H7 (cell line): ENCODE results near the gene PODXL2. TPM values are rescaled to one million over a fixed set of nuclear protein-coding genes. Genes with fewer than 3 reads are reported as not detected.
A peak's percentile ranks its signal among the peaks of the same experiment; 100 is the strongest.

Source experiments
- DNase-seq: peaks from one replicate; pipeline ENCODE4 v3.0.0; 2012
- H3K27me3 ChIP-seq: 2 replicates; pipeline ENCODE4 v1.6.0; 2011; ENCODE audit warnings: mild to moderate bottlenecking, low read length; ENCODE audit not compliant: control insufficient read depth, insufficient read depth
- H3K36me3 ChIP-seq: replicated peaks from 2 replicates; pipeline ENCODE4 v1.5.1; 2011; ENCODE audit warnings: low read length; ENCODE audit not compliant: control insufficient read depth, insufficient read depth
- H3K4me3 ChIP-seq: 2 replicates; pipeline ENCODE4 v1.5.1; 2011; ENCODE audit warnings: low read depth, mild to moderate bottlenecking, control low read depth, low read length, moderate library complexity; ENCODE audit not compliant: insufficient read depth
- total RNA-seq: library from RNA; depleted of rRNA; stranded (reverse); fragments of >200 nt; shearing (Covaris generic); gene quantifications from 2 replicates; pipeline ENCODE4 v1.2.3, GENCODE V29; 2014; rRNA removed

PODXL2 gene, protein sequence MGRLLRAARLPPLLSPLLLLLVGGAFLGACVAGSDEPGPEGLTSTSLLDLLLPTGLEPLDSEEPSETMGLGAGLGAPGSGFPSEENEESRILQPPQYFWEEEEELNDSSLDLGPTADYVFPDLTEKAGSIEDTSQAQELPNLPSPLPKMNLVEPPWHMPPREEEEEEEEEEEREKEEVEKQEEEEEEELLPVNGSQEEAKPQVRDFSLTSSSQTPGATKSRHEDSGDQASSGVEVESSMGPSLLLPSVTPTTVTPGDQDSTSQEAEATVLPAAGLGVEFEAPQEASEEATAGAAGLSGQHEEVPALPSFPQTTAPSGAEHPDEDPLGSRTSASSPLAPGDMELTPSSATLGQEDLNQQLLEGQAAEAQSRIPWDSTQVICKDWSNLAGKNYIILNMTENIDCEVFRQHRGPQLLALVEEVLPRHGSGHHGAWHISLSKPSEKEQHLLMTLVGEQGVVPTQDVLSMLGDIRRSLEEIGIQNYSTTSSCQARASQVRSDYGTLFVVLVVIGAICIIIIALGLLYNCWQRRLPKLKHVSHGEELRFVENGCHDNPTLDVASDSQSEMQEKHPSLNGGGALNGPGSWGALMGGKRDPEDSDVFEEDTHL
- 38.7 and 44.2 TPM in 2 replicates for total RNA-seq

DNA sequence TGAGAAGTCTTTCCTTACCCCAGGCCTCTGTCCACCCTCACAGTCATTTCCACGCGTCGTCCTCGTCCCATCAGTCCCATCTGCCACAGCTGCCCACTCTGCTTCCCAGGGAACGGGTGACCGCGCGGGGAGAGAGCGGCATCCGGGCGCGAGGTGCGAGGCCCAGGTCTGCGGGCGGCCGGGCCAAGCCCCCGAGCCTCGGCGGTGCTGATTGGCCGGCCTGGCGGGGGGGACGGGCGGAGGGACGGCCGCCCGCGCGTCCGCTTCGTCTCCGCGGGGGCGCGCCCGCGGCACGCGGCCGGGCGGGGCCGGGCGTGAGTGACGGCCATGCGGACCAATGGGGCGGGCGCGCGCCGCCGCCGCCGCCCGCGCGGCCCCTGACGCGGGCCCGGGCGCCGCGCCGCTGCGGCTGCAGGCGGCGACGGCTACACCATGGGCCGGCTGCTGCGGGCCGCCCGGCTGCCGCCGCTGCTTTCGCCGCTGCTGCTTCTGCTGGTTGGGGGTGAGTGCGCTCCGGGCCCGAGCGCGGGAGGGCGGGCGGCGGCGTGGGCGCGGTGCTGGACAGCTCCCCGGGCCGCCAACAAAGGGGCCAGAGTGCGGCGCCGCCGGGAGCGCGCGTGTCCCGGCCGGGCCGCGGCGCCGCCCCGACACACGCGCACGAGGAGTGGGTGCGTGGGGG lies at the start of gene PODXL2:
Gene PODXL2 (plus strand): TSS at position 398 of the 679 bp plus-strand sequence. CDS start 35 bp downstream, at position 433.
- Histone ChIP-seq H3K27me3 (peaks cover 26% of the 10 kb centered on the region), H3K36me3 (no peaks in the 10 kb centered on the region), H3K4me3 (peak within 1 kb of the TSS; percentile 47)
- peak; percentile 99 for DNase-seq

DNA sequence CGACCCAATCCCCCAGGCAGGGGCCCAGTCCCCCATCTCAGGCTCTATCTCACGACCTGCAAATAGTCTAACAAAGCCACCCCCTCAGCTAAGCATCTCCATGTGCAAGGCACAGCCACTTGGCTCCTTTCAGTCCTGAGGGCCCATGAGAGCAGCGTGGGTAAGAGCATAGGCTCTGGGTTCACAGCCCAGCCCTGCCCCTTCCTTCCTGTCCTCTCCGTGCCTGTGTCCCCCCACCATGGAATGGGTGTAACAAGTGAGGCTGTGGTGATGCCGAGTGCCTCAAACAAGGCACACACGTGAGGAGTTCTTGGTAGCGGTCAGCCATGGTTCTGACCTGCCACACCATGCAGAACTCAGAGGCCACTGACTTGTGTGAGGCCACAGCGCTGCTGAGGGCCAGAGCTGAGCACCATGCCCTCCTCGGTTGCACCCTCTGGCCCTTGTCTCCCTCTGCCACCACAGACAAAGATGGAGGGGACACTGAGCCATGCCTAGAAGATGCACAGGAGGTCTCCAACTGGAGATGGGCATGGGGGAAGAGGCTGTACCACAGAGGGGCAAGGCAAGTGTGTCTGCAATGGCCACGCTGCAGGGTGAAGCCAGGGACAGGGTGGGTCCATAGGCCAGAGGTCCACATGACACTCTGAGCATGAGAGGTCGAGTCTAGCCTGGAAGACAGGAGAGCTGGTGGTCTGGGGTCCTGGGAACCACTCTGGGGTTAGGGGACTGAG lies 48.5 kb upstream of the PODXL2 start:
- Histone ChIP-seq H3K4me3 (no peak overlapping the region), H3K36me3 (no peaks in the 10 kb centered on the region; the same call in none of the 2 replicates), H3K27me3 (no peaks in the 10 kb centered on the region)
- no peak for DNase-seq

DNA sequence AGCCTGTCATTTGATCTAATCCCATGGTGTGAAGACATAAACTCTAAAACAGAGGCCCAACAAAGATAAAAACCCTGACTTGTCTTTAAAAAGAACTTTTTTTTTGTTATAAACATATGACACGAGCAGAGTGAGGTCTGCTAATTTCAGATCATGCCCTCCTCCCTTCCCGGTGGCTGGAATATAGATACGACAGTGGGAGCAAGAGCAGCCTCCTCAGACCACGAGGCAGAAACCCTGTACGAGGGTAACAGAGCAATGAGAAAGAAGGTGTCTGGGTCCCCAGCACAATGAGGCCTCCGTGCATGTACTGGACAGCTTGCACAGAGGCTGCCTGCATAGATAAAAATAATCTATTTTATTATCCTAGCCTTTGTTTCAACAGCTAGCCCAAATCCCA lies 44.3 kb upstream of the PODXL2 start:
- Histone ChIP-seq H3K4me3 (no peak overlapping the region), H3K27me3 (peaks cover 3% of the 10 kb centered on the region; the same call in 1 of the 2 replicates), H3K36me3 (no peaks in the 10 kb centered on the region; the same call in 1 of the 2 replicates)
- no peak for DNase-seq

DNA sequence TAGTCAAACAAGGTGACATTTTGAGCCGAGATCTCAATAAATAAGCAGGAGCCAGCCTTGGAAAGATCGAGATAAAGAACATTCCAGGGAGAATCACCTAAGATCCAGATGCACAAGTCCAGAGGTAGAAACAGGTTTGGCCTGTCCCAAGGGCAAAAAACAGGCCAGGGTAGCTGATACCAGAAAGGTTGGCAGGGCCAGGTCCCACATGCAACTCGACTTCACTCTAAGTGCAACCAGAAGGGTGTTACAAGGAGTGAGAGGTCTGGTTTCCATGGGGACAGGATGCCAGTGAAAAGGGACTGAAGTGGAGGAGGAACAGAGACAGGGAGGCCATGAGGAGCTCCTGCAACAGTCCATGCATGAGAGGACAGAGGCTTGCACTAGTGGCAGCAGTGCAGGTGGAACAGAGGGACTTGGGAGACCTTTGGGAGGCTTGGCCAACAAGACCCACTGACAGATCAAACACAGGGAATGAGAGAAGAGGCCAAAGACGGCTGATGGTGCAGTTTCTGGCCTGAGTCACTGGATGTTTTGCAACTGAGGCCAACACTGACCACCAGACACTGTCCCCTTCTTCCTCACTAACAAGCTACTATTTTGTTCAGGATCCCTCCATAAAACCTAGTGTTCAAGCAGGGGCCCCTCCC lies 43.7 kb upstream of the PODXL2 start:
- no peak for DNase-seq
- H3K27me3 ChIP-seq, result peaks cover 3% of the 10 kb centered on the region; the same call in 1 of the 2 replicates

DNA sequence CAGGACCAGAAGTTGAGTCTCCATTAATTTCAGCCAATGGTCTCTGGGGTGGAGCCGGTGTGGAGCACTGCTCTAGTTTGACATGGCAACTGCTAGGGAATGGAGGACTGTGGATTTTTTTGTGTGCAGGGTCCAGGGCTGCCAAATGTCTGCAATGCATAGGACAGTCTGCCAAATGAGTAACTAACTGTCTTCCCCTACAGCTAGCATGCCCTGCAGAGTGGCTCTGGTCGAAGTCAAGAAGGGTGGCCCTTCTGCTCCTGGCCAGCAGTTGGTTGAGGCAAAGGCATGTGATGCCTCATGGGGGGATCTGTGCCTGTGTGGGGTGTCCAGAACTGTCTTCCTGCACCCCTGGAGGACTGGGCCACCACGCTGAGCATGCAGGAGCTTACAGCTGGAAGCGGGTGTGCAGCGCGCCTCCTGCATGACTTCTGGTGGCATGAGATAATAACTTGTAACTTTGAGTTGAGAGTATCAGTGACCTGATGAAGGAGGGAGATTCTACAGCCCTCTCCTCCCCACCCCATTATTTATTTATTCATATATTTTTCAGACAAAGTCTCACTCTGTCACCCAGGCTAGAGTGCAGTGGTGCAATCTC lies 43.1 kb upstream of the PODXL2 start:
- no peak overlapping the region for H3K4me3 ChIP-seq
- no peak for DNase-seq
- H3K36me3 ChIP-seq, result no peaks in the 10 kb centered on the region
- H3K27me3 ChIP-seq, result peaks cover 3% of the 10 kb centered on the region; the same call in 1 of the 2 replicates

More for the DNA sequence above, 43.7 kb upstream of the PODXL2 start:
- Histone ChIP-seq H3K36me3 (no peaks in the 10 kb centered on the region), H3K4me3 (no peak overlapping the region)

DNA sequence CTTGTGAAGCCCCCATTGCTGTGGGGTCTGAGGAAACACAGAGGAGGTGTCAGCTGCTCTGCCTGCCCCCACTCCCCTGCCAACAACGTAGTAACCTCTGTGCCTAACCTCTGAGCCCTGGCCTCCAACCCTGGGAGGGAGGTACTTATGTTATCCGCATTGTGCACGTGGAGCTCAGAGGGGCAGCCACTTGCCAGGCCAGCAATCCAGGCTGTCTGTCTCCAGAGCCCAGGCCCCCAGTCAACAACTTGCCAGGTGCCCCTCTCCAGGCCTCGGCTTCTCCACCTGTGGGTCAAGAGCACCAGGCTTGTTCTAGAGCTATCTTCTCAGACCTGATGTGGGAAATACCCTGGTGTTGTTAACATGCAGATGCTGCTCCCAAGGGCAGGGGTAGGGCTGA lies 41.1 kb upstream of the PODXL2 start:
- no peak overlapping the region for H3K4me3 ChIP-seq
- DNase-seq, result no peak
- peaks cover 3% of the 10 kb centered on the region; the same call in 1 of the 2 replicates for H3K27me3 ChIP-seq
- H3K36me3 ChIP-seq, result no peaks in the 10 kb centered on the region

DNA sequence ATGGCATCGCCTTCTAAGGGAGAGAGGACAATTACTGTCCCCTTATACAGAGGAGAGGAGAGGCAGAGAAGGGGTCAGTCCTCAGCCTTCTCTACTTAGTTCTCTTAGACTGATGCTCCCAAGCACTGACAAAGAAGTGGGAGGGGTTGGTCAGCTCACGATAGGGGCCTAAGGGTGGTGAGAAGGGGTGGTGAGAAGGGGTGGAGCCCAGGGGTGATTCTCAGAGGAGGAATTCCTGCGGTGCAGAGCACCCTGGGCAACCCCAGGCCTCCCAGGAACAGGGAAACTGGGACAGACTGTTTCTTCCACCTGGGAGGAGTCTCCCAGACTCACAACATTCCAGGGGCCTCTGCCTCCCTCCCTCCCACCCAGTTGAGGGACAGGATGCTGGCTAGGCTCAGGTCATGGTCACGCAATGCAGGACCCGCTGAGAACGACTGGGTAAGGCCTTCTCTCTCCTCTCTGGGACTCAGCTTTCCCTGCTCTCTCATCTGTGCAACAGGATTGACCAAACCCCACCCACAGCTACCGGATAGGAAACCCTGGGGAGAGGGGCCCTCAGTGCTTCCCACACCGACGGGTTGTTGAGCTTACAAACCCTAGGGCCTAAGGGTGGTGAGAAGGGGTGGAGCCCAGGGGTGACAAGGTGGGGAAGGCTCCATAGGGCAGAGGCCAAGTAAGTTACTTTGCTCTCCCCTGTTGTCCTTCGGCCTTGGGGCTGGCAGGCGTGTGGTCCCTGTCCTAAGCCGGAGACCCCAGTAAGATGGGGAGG lies 40.0 kb upstream of the PODXL2 start:
- DNase-seq, result peak; percentile 56
- Histone ChIP-seq H3K27me3 (peaks cover 3% of the 10 kb centered on the region; the same call in 1 of the 2 replicates), H3K4me3 (peak overlapping the region; percentile 84), H3K36me3 (no peaks in the 10 kb centered on the region)

DNA sequence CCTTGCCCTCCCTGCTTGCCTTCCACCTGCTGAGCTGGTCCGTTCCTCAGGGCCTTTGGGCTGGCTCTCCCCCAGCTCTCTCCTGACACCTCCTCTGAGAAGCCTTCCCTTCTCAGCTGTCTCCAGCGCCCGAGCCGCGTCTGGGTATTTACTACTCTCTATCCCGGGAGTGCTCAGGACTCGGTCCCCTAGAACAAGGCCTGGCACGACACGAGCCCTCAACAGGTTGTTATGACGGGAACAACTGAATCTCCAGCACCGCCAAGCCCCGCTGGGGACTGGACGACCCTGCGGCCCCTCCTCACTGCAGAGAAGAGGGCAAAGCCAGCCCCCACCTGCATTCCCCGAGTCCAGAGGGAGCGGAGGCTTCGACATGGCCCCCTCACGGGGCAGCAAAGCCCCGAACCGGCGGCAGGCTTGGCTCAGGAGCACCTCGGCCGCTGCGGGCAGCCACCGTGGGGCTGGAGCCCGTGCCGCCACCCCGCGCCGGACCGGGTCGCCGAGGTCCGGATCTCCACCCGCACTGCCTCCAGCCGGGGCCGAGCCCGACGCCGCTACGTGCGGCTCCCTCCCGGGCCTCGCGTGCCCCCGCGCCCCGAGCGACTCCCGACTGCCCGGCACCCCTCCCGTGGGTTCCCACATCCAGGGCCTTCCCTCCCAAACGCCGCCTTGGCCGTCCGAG lies 39.2 kb upstream of the PODXL2 start:
- Histone ChIP-seq H3K27me3 (peaks cover 3% of the 10 kb centered on the region; the same call in 1 of the 2 replicates), H3K36me3 (no peaks in the 10 kb centered on the region), H3K4me3 (peak overlapping the region; percentile 84)
- DNase-seq, result peak; percentile 71

DNA sequence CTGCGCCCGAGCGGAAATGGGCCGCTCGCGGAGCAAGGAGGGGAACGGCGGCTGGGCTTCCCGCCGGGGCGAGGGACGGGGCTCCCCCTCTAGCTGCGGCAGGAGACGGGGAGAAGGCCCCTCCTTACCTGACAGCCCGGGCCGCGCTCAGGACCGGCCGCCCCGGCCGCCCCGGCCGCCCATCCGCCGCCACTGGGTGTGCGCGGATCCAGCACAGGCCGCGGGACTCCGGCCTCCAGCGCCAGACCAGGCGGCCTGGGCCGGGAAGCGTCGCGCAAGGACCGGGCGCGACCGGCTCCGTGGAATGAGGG lies 38.7 kb upstream of the PODXL2 start:
- Histone ChIP-seq H3K4me3 (peak overlapping the region; percentile 84), H3K27me3 (peaks cover 3% of the 10 kb centered on the region; the same call in 1 of the 2 replicates), H3K36me3 (no peaks in the 10 kb centered on the region)
- DNase-seq, result peak; percentile 84

DNA sequence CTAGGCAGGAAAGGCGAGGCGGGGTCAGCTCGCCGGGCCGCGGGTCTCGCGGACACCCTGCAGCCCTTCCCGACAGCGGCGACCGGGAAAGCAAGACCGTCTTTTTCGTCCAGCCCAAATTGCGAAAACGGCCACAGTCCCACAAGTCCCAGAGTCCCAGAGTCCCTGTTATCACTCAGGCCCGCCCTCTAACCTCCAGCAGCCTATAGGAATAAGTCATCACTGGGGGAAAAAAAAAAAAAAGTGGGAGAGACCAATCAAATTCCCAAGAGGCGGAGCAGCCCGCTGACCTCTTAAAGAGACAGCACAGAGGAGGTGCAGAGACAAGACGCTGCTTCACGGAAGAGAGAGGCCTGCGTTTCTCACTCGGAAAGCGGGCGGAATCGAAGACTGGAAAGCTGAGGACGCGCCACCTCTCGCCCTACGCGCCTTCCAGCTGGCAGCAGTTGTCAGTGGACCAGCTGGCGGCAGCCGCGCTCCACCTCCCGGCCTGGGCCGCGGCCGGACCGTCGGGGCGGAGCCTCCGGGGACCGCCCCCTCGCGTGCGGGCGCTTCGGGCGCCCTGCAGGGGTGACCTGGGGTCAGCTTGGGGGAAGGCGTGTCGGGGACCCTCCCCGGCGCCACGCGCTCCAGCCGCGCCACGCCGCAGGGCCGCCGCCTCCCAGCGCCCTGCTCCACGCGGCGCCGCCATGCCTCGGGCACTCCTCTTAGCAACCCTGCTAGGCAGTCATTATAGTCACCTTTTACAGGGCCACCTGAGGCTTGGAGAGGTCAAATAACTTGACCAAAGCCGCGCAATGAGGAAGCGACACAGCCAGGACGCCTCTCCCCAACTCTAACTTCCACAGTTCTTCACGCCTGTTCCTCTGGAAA lies 38.2 kb upstream of the PODXL2 start, which contains the start of gene TPRA1:
Gene TPRA1 (minus strand): TSS at position 141 of the 873 bp plus-strand sequence. CDS start 10,587 bp downstream, outside the sequence.
- peak; percentile 98 for DNase-seq
- no peaks in the 10 kb centered on the region for H3K36me3 ChIP-seq
- peak within 1 kb of the TSS; percentile 84 for H3K4me3 ChIP-seq
- H3K27me3 ChIP-seq, result peaks cover 3% of the 10 kb centered on the region; the same call in 1 of the 2 replicates

DNA sequence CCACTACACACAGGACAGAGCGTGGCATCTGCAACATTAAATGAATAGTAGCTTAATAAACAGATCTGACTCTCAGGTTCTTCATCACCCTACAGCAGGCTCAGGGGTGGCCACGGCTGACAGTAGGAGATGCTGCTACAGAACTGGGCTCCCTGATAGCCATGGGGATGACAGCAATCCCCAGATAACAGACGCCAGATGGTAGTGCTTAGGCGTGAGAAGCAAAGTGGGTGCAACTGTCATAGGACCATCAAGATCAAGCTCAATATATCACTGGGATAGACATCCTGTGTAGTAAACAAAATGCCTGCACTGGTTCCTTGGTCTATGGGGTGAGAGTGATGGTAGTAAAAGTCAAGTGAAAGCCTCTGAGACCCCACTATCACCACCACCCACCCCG lies 35.8 kb upstream of the PODXL2 start:
- no peak overlapping the region for H3K4me3 ChIP-seq
- no peaks in the 10 kb centered on the region for H3K36me3 ChIP-seq

DNA sequence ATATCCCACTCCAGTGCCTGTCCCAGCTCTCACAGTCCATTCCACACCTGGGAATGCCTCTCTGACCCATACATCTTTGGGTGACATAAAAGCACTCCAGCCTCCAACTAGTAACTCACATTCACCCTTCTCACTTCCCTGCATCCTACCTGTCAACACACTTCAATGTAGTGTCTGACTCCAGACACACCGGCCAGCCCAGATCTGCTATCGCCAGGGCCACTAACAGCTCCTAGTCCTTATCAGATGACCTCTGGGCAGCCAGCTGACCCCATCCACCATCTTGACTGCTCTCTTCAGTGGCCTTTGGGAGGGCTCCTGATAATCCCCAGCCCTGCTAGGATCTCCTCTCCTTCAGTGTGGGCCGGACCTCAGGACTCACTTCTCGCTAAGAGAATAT lies 33.7 kb upstream of the PODXL2 start:
- Histone ChIP-seq H3K36me3 (peaks cover 9% of the 10 kb centered on the region), H3K4me3 (no peak overlapping the region), H3K27me3 (no peaks in the 10 kb centered on the region)
- no peak for DNase-seq

More for the DNA sequence above, 35.8 kb upstream of the PODXL2 start:
- H3K27me3 ChIP-seq, result peaks cover 3% of the 10 kb centered on the region; the same call in 1 of the 2 replicates
- no peak for DNase-seq
